ENCODE data around the gene ZNF420. TPM values are rescaled to one million over a fixed set of nuclear protein-coding genes. Genes with fewer than 3 reads are reported as not detected.

Gene ZNF420
- total and polyA plus RNA-seq, 2 of the 8 experiments (the other 6 are each of a cell fraction or from before 2014, with no cell fraction given): 1.7 to 8.8 TPM

DNA sequence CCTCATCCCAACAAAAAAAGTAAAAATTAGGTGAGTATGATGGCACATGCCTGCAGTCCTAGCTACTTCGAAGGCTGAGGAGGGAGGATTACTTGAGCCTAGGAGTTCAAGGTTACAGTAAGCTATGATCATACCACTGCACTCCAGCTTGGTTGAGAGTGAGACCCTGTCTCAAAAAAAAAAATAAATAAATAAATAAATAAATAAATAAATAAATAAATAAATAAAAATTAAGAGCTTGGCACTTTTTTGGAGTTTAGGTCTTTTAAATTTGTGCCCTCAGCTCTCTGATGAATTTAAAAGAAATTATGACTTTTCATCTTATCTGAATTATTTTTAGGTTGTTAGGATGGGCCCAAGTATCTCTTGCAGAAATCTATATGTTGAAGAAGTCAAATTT lies 8.9 kb downstream of the ZNF420 start:
- H4K20me1 ChIP-seq (replicated peaks in 1 of 2; ENCODE audit: control insufficient read depth in 1 of 2, insufficient read depth in 2 of 2, low read length in 2 of 2): no peaks in the 10 kb centered on the region
- H3K18ac ChIP-seq (ENCODE audit: extremely low read depth, low read length): no peak overlapping the region
- DNase-seq (ENCODE audit: low read depth in 1 of 2, low spot score in 2 of 2) (no peak), FAIRE-seq (no peak)
- H3K4me2 ChIP-seq (ENCODE audit: insufficient read depth in 1 of 2, low read depth in 2 of 2, low read length in 2 of 2): no peak overlapping the region
- 90% methylated on average over 1 of the region's 1 CpG; no CpG with 5 or more reads in 1 of the 2 experiments for WGBS, 2 experiments (ENCODE audit: extremely low coverage in 1 of 2, insufficient coverage in 1 of 2, insufficient read length in 1 of 2, insufficient replicate concordance in 2 of 2, low coverage in 1 of 2, low lambda C conversion rate in 2 of 2, missing lambda C conversion rate in 1 of 2)
- H4K8ac ChIP-seq (ENCODE audit: extremely low read depth, insufficient read depth, low read length): no peak overlapping the region
- H3K4me3 ChIP-seq (ENCODE audit: extremely low read depth in 1 of 4, insufficient read depth in 2 of 4, low read depth in 3 of 4, low read length in 4 of 4): no peak overlapping the region
- H2AFZ ChIP-seq (ENCODE audit: low read length): no peak overlapping the region
- H2BK15ac ChIP-seq (ENCODE audit: low read length): no peak overlapping the region
- no peak overlapping the region for H2BK120ac ChIP-seq (replicated peaks; ENCODE audit: low read depth, low read length)
- H2BK5ac ChIP-seq (ENCODE audit: low read depth, low read length): no peak overlapping the region
- H3K9ac ChIP-seq (replicated peaks in 1 of 4; ENCODE audit: extremely low read depth in 1 of 4, low read depth in 3 of 4, low read length in 3 of 4): no peak overlapping the region
- H3K9me3 ChIP-seq (ENCODE audit: insufficient read depth in 2 of 2, low read depth in 1 of 2, low read length in 1 of 2): peaks cover 33 to 55% of the 10 kb centered on the region in 2 experiments
- H2AK5ac ChIP-seq (ENCODE audit: low read depth, low read length): no peak overlapping the region
- no peaks in the 10 kb centered on the region for H3K4me1 ChIP-seq (replicated peaks in 1 of 4; ENCODE audit: control insufficient read depth in 3 of 4, insufficient read depth in 4 of 4, low read length in 3 of 4)
- H4K5ac ChIP-seq (ENCODE audit: insufficient read length, low read depth, low read length): no peak overlapping the region
- no peaks in the 10 kb centered on the region for H3K27me3 ChIP-seq (replicated peaks in 1 of 4; ENCODE audit: control insufficient read depth in 3 of 4, extremely low read depth in 1 of 4, insufficient read depth in 3 of 4, low read length in 3 of 4)
- H3K14ac ChIP-seq (ENCODE audit: insufficient read length): no peak overlapping the region
- TF ChIP-seq, protein P1, sequence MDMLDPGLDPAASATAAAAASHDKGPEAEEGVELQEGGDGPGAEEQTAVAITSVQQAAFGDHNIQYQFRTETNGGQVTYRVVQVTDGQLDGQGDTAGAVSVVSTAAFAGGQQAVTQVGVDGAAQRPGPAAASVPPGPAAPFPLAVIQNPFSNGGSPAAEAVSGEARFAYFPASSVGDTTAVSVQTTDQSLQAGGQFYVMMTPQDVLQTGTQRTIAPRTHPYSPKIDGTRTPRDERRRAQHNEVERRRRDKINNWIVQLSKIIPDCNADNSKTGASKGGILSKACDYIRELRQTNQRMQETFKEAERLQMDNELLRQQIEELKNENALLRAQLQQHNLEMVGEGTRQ (IDR thresholded peaks at IDR 0.05; ENCODE audit: low read length): no peak
- TF ChIP-seq SUZ12 (IDR thresholded peaks at IDR 0.05; ENCODE audit: low read length): no peak
- TF ChIP-seq SRF (IDR thresholded peaks at IDR 0.05; ENCODE audit: low read depth, low read length): no peak
- TF ChIP-seq CHD2 (IDR thresholded peaks at IDR 0.05; ENCODE audit: low read length): no peak
- H2BK12ac ChIP-seq (ENCODE audit: low read depth, low read length): no peak overlapping the region
- no peak overlapping the region for H2BK20ac ChIP-seq (ENCODE audit: low read length)
- H3K23ac ChIP-seq (ENCODE audit: insufficient read length): no peak overlapping the region
- H4K91ac ChIP-seq (replicated peaks; ENCODE audit: insufficient read length, low read length): no peak overlapping the region
- CTCF ChIA-PET (ENCODE audit: partially characterized antibody): interaction anchor here (1.0 kb wide), 1 partner anchor 121 kb away, joined by 3 read pairs; no protein-coding TSS in a partner anchor
- no peak overlapping the region for H3K4ac ChIP-seq (replicated peaks; ENCODE audit: insufficient read length, low read depth, low read length)
- H3K79me1 ChIP-seq (ENCODE audit: low read depth, low read length): peaks cover 3% of the 10 kb centered on the region; the same call in 1 of the 2 replicates
- no peaks in the 10 kb centered on the region for H3K23me2 ChIP-seq (ENCODE audit: low read depth, low read length)
- POLR2A ChIA-PET (ENCODE audit: partially characterized antibody): no interaction called here
- no peak overlapping the region for H3K56ac ChIP-seq (replicated peaks; ENCODE audit: insufficient read length, low read depth, low read length)
- no peaks in the 10 kb centered on the region; a peak in 1 of 4 replicates for H3K79me2 ChIP-seq (ENCODE audit: control insufficient read depth in 1 of 2, insufficient read depth in 2 of 2, low read length in 2 of 2)
- peaks cover 0 to 29% (median 6%) of the 10 kb centered on the region in 4 experiments; a peak in 3 of 8 replicates for H3K36me3 ChIP-seq (ENCODE audit: control insufficient read depth in 2 of 4, insufficient read depth in 4 of 4, low read length in 3 of 4)
- H3K27ac ChIP-seq (ENCODE audit: low read depth, low read length): no peak overlapping the region

Measured in H1 (cell line).